ENCODE measurements around the gene OR13F1. TPM values are rescaled to one million over a fixed set of nuclear protein-coding genes. Genes with fewer than 3 reads are reported as not detected.
A peak's percentile ranks its signal among the peaks of the same experiment; 100 is the strongest.
"Not testable (repeated sequence)": the region's sequence is repeated elsewhere in the genome, so short reads cannot be mapped to it uniquely, and the experiment has no call there.

The OR13F1 gene, protein sequence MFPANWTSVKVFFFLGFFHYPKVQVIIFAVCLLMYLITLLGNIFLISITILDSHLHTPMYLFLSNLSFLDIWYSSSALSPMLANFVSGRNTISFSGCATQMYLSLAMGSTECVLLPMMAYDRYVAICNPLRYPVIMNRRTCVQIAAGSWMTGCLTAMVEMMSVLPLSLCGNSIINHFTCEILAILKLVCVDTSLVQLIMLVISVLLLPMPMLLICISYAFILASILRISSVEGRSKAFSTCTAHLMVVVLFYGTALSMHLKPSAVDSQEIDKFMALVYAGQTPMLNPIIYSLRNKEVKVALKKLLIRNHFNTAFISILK
- not detected for total RNA-seq

DNA sequence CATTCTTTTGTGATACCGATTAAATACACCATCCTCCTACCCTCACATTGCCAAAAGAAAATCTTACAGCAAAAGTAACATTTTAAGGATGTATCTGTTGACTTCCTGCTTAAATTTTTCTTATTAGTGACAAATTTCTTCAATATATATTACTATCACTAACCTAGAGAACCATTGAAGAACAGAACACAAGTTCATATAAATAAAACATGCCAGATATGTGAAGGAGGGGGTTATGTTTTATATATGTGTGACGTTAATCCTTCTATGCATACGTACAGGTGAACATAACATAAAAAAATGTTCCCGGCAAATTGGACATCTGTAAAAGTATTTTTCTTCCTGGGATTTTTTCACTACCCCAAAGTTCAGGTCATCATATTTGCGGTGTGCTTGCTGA, at the start of gene OR13F1:
TSS of gene OR13F1 (plus strand) at position 301 of the 400 bp plus-strand sequence. CDS start at position 301, 0 bp downstream.
- ATAC-seq: no peak

DNA sequence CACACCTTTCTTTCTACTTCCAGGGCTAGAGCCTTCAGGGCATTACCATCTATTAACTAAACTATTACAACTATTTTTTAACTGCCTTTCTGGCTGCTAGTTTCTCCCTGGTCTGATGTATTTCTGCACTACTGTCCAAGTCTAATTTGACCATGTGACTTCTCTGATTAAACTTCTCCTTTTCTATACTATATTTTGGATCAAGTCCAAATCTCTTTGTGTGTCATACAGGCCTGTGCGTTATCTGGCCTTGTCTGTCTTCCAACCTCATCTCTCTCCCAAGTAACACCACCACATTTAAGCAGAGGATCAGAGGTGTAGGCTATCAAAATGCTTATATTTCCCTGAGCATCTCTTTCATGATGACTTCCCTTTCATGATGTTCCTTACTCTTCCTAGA, 47.2 kb upstream of the OR13F1 start:
- ATAC-seq: no peak

DNA sequence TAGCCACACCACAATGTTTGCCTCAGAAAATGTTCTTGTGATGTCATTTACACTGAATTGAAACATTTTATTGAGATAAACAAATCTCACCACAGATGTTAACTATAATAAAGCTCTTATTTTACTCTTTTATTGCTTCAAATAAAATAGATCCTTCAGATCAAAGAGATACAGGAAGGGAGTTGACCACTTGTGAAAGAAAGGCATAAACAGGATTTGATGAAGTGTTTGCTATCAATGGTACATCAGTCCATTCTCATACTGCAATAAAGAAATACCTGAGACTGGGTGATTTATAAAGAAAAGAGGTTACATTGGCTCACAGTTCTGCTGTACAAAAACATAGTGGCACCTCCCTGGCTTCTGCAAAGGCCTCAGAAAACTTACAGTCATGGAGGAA, 40.2 kb upstream of the OR13F1 start:
- ATAC-seq: no peak

DNA sequence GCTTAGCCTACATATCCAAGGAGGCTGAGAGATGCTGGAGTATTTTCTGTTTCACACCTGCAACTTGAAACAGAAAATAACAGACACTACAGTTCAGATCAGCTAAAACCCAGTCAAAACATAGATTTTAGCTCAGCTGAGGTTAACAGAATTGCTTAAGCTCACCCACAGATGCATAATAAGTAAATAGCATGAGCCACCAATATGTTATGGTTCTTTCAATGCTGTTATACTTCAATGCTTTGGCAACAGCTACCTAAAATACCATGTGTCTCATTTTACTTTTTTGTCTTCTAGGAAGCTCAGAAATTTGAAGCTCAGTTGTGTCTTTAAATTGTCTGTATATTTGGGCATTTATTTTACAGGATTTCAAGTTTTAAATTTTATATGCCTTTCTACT, 35.8 kb upstream of the OR13F1 start:
- ATAC-seq: no peak

DNA sequence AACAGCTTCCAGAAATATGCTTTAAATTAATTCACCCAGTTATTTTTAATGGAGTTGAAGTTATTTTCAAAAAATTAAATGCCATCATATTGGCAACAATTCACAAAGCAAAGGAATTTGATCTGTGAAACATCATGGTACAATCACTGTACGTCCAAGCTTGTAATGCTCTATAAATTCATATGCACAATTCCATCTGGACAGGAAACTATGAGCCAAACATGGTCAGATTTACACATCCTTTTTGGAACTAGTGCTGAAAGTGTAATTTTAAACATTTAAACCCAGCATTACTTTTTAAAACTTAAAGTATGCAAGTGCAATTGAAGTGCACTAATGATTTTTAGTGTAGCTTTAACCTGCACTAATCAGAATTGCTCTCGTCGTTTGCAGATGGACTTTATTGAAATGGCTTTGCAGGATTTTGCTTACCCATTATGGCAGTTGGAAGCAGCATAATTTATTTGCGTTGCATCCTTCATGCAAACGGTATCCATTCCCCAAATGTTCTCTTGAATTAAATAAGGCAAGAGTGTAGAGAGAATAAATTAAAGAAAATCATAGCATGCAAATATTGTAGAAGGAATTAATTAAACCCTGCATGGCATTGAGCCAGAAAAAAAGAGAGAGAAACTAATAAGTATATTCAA, 21.0 kb upstream of the OR13F1 start:
- no peak for ATAC-seq

DNA sequence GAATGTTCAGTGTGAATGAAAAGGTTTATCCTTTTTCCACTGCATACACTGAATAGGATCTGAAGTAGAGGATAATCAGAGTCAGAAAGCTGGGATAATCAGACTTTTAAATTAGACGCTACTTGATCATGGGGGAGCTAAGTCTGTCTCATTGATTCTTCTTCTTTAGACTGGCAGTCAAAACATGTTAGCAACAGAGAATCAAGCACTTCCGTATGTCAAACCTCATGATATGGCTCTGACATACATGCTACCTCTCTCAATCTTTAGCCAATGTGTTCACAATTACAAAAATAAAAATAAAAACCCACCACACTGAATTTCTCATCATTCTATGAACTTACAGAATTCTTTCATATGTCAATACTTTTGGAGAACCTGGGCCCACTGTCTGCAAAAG, 19.0 kb upstream of the OR13F1 start:
- ATAC-seq: no peak

DNA sequence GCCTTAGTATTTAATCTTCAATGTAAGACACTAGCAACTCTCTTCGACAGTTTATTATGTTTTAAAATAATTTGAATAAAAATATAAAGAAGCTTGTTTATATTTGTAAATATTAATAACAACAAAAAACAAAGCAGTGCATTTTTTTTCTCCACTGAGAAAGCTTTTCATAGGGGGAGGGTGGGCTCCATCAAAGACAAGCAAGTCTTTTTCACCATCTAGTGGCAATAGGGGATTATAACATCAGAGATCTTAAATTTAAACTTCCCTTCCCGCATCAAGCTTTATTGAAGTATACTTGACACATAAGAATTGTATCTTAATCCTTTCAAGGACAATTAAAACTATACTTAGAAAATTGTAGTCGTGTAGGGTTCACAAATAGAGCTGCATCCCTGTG, 9.3 kb upstream of the OR13F1 start:
- ATAC-seq: no peak

DNA sequence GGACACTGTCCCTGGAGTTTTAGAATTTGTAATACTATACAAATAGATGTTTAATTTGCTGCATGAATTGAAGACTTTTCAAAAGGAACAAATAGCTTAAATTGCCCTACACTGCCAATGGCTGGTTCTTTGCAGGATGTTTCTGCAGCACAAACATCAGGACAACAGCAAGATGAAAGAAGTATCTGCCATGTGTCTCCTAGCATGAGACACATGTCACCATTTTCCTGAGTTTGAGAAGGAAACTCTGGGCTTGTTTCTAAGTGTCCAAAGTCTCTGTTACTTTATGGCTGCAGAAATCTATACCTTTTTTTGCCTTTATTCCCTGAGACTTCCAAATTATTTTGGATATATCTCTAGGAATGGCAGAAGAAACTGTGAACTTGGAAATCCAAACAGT, 623 bp upstream of the OR13F1 start:
- ATAC-seq: no peak

DNA sequence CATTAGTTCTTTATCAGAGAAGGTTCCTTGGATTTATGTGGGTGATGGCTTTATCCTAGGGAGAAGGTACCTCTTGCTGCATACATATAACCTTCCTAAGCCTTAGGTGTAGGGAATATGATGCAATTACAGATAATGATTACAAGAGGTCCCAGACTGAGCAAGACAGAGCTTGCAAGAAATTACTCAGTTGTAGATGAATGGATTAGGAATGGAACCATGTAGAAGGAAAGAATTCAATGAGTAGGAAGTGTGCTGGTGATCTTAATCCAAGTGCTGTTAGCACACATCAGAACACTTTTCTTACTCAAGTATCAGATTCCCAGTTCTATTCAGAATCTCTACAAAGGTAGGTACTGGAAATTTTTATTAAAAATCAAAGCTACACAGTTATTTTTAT, 2.5 kb downstream of the OR13F1 start:
- ATAC-seq: peak; percentile 42

DNA sequence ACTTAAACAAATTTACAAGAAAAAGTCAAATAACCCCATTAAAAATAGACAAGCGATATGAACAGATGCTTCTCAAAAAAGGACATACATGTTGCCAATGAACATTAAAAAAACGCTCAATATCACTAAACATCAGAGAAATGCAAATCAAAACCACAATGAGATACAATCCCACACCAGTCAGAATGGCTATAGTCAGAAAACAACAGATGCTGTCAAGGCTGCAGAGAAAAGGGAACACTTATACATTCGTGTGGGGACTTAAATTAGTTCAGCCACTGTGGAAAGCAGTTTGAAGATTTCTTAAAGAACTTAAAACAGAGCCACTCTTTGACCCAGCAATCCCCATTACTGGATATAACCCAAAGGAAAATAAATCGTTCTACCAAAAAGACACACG, 10.8 kb downstream of the OR13F1 start:
- no peak for ATAC-seq

DNA sequence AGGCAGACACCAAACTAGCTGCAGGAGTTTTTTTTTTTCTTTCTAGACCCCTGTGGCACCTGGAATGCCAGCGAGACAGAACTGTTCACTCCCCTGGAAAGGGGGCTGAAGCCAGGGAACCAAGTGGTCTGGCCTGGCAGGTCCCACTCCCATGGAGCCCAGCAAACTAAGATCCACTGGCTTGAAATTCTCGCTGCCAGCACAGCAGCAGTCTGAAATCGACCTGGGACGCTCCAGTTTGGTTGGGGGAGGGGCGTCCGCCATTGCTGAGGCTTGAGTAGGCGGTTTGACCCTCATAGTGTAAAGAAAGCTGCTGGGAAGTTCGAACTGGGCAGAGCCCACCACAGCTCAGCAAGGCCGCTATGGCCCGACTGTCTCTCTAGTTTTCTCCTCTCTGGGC, 16.2 kb downstream of the OR13F1 start:
- not testable (repeated sequence) for ATAC-seq

DNA sequence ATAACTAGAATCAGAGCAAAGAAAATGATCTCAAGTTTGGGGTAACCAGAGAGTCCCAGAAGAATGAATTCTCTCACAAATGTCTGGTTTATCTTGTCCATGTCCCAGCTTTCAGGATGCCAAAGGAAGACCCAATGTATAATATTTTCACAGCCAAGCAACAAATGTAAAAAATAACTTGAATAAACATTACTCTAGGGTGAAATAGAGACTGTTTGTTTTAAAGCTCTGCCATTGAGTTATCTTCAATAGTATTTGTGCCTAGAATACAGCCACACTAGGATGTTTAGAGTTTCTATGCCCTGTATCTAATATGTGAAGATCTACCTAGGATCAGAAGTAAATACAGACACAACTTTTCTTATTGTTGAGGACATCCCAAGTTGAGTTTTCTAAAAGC, 23.0 kb downstream of the OR13F1 start, which contains the start of gene OR13C4:
TSS of gene OR13C4 (minus strand) at position 101 of the 400 bp plus-strand sequence. CDS start at position 101, 0 bp downstream.
- ATAC-seq: no peak

DNA sequence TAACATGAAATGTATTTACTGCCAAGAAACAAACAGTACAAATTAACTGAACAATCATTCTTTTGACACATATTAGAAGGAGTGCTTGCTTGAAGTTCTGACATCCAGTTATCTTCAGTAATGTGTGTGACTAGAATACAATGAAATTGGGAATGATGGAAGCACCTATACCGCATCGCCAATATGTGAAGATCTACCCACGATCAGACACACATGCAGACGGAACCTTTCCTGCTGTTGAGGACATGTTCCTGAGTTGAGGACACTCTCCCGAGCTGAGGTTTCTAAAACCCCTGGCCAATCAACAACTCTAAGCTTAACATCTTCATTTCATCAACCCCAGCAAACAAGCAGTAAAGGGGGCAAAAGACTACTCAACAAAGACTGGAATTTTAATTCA, 32.7 kb downstream of the OR13F1 start, which contains the start of gene OR13C3:
TSS of gene OR13C3 (minus strand) at position 101 of the 400 bp plus-strand sequence. CDS start 133 bp downstream, outside the sequence.
- ATAC-seq: no peak

DNA sequence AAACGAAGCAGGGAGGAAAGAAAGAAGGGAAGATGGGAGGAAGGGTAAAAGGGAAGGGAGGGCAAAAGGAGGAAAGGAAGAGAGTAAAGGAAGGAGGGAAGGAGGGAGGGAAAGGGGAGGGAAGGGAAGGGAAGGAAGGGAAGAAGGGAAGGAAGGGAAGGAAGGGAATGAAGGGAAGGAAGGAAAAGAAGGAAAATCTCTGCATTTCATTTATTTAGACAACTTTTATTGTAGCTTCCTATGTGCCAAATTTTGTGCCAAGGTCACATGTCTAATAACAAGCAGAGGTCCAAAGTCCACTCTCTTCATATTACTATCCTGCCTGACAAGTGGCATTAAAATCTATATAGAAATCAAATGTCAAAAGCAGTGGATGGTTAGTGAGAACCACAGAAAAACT, 35.2 kb downstream of the OR13F1 start:
- no peak for ATAC-seq

DNA sequence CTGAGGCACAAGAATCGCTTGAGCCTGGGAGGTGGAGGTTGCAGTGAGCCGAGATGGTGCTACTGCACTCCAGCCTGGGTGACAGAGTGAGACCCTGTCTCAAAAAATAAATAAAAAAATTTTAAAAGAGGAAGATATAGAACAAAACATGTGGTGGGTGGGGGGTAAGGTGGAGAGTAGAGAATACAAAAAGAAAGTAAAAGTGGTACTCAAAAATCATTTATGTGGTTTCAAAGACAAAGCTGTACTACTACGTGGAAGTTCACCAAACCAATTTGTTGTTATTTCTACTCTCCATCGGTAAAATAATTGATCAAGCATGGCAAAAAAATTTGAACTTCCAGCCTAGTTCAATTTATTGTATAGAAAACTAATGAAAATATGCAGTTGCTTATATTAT, 40.6 kb downstream of the OR13F1 start:
- ATAC-seq: no peak

DNA sequence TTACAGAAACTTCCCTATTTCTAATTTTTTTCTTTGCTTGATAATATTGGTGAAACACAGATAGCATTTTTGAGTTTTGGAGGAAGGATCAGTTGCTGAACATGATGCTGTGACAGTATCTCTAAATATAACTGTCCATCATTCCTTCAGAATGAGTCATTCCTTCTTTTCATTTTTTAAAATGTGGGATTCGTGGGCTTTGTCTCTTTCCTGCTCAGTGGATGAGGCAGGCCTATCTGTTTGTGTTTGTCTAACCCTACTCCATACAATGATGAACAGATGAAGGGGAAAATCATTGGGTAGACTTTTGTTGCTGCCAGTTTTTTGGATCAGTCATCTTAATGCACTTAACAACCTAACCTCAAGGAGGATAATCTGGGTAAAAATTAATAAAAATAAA, 49.2 kb downstream of the OR13F1 start:
- no peak for ATAC-seq

Other genes starting within 250 kb of the OR13F1 start
- gene OR13C4, start 22.9 kb downstream of the OR13F1 start, total RNA-seq: not detected
- not detected for gene OR13C3, start 32.6 kb downstream of the OR13F1 start, total RNA-seq
- not detected for gene OR13C8, start 64.9 kb downstream of the OR13F1 start, total RNA-seq
- gene OR13C5, start 95.2 kb downstream of the OR13F1 start, total RNA-seq: not detected
- not detected for gene OR13C2, start 101.4 kb downstream of the OR13F1 start, total RNA-seq
- gene OR13C9, start 113.9 kb downstream of the OR13F1 start, total RNA-seq: not detected
- gene OR13D1, start 190.3 kb downstream of the OR13F1 start, total RNA-seq: not detected
- 22.9 TPM for gene NIPSNAP3A, start 243.4 kb downstream of the OR13F1 start, total RNA-seq

All from esophagus mucosa (tissue), 1 donor.